Karpas-422 (cell line): ENCODE measurements around the gene DCTPP1. TPM values are rescaled to one million over a fixed set of nuclear protein-coding genes. Genes with fewer than 3 reads are reported as not detected.

Experiments used
- small RNA-seq: library from RNA; depleted of rRNA; stranded (forward); fragments of <200 nt; gene quantifications from one replicate; pipeline ENCODE3, GENCODE V24; 2014
- total RNA-seq: library from RNA; depleted of rRNA; stranded (reverse); fragments of >200 nt; shearing (Covaris generic); gene quantifications from 2 replicates; pipeline ENCODE4 v1.2.3, GENCODE V29; 2014; ENCODE audit warnings: low replicate concordance; rRNA removed

The DCTPP1 gene
- total RNA-seq, 1 experiment from 2014 or later = 31.3 TPM

Small RNA genes lying within 50 kb of the gene (small RNA-seq; reads per million reads assigned to genes)
- gene RF00019 (not detected), gene RF00406 (2.6 reads per million, percentile 62 among the genes with 10 or more reads in this experiment)

Other genes starting within 250 kb of the DCTPP1 start
- 362 and 820 TPM in 2 replicates for gene CORO1A, start 246.4 kb downstream of the DCTPP1 start, total RNA-seq
- gene BOLA2B, start 236.4 kb downstream of the DCTPP1 start, total RNA-seq = 98.5 and 166 TPM in 2 replicates
- gene SLX1A, start 236.2 kb downstream of the DCTPP1 start, total RNA-seq = 18.3 and 101 TPM in 2 replicates
- 7.1 and 13.8 TPM in 2 replicates for gene SULT1A3, start 230.8 kb downstream of the DCTPP1 start, total RNA-seq
- gene NPIPB13, start 181.6 kb downstream of the DCTPP1 start, total RNA-seq = 0.58 and 9.1 TPM in 2 replicates
- gene CD2BP2, start 74.7 kb downstream of the DCTPP1 start, total RNA-seq = 45.4 and 65.1 TPM in 2 replicates
- 31.2 and 45.5 TPM in 2 replicates for gene TBC1D10B, start 59.5 kb downstream of the DCTPP1 start, total RNA-seq
- gene MYL11, start 55.2 kb downstream of the DCTPP1 start, total RNA-seq = not detected in 2 replicates
- 64.1 and 117 TPM in 2 replicates for gene SEPTIN1, start 47.5 kb downstream of the DCTPP1 start, total RNA-seq
- 18.2 and 20.5 TPM in 2 replicates for gene ZNF48, start 34.6 kb downstream of the DCTPP1 start, total RNA-seq
- gene ZNF771, start 22.4 kb downstream of the DCTPP1 start, total RNA-seq = 13.1 and 20.0 TPM in 2 replicates
- gene SEPHS2, start 15.8 kb upstream of the DCTPP1 start, total RNA-seq = 16.3 and 21.8 TPM in 2 replicates
- gene ITGAL, start 42.7 kb upstream of the DCTPP1 start, total RNA-seq = 0.07 and 0.51 TPM in 2 replicates
- gene ZNF768, start 96.5 kb upstream of the DCTPP1 start, total RNA-seq = 59.4 and 107 TPM in 2 replicates
- gene ZNF747, start 104.8 kb upstream of the DCTPP1 start, total RNA-seq = 9.8 and 16.9 TPM in 2 replicates
- 7.0 and 15.8 TPM in 2 replicates for gene ZNF764, start 128.3 kb upstream of the DCTPP1 start, total RNA-seq
- 18.0 and 24.9 TPM in 2 replicates for gene ZNF688, start 141.7 kb upstream of the DCTPP1 start, total RNA-seq
- gene ZNF785, start 155.7 kb upstream of the DCTPP1 start, total RNA-seq = 14.9 and 20.8 TPM in 2 replicates
- gene ZNF689, start 180.4 kb upstream of the DCTPP1 start, total RNA-seq = 6.9 and 7.5 TPM in 2 replicates
- gene PRR14, start 220.9 kb upstream of the DCTPP1 start, total RNA-seq = 17.4 and 42.0 TPM in 2 replicates
- gene FBRS, start 228.4 kb upstream of the DCTPP1 start, total RNA-seq = 32.9 and 36.1 TPM in 2 replicates